ENCODE measurements around the gene TMC1. TPM values are rescaled to one million over a fixed set of nuclear protein-coding genes. Genes with fewer than 3 reads are reported as not detected.
A peak's percentile ranks its signal among the peaks of the same experiment; 100 is the strongest.
"Not testable (repeated sequence)": the region's sequence is repeated elsewhere in the genome, so short reads cannot be mapped to it uniquely, and the experiment has no call there.

The TMC1 gene
- polyA plus RNA-seq, 3 donors: 0.55 to 0.94 (median 0.71) TPM

GRCh38 chr9:72809586-72809985 lies 288.2 kb downstream of the TMC1 start:
- DNase-seq (ENCODE audit: low read depth in 3 of 3, low spot score in 2 of 3): no peak

- DNase-seq (ENCODE audit: low read depth in 3 of 3, low spot score in 2 of 3): peak in 2 of 3 donors; percentile 31 to 44
Measured at GRCh38 chr9:72812559-72813111, 291.2 kb downstream of the TMC1 start.

GRCh38 chr9:72813544-72813943 lies 292.1 kb downstream of the TMC1 start:
- no peak for DNase-seq (ENCODE audit: low read depth in 3 of 3, low spot score in 2 of 3)

- no peak for DNase-seq (ENCODE audit: low read depth in 3 of 3, low spot score in 2 of 3)
Measured at GRCh38 chr9:72814083-72814597, 292.7 kb downstream of the TMC1 start.

DNA sequence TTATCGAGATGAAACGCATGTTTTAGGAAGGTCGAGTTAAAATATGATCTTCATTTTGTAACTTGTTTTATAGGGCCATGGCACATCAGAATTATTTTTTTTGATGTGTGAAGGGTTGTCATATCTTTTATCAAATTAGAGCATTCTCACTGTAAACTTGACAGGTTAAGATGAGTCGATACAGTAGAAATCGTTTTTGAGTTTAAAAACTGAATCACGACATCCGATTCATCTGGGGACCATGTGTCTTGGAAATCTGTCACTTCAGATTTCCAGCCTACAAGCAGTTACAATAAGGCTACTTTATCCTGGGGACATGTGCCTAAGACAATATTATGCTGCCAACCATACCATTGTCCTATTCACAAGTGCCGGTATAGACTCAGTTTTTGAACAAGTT lies 295.3 kb downstream of the TMC1 start:
- no peak for DNase-seq (ENCODE audit: low read depth in 3 of 3, low spot score in 2 of 3)

DNA sequence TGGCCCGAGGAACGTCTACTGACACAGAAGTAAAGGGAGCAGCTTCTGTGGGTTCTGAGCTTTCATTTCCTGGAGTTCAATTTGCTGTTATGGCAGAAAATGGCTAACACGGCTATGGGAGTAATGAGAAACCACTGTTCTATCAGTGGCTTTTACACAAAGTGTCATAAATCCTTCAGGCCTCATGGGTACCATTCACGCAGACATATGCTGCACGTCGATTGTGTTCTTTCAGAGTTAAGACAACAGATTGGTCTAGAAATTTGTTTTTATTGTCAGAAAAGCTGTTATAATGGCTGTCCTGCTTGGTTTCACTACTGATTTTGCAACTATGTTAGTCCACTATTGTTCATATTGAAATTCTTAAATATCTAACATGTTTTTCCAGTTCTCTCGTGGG lies 296.0 kb downstream of the TMC1 start:
- no peak for DNase-seq (ENCODE audit: low read depth in 3 of 3, low spot score in 2 of 3)

GRCh38 chr9:72818385-72818784 lies 297.0 kb downstream of the TMC1 start:
- DNase-seq (ENCODE audit: low read depth in 3 of 3, low spot score in 2 of 3): no peak

GRCh38 chr9:72823971-72824370 lies 302.6 kb downstream of the TMC1 start:
- no peak for DNase-seq (ENCODE audit: low read depth in 3 of 3, low spot score in 2 of 3)

- no peak for DNase-seq (ENCODE audit: low read depth in 3 of 3, low spot score in 2 of 3)
Measured at GRCh38 chr9:72826996-72827949, 305.9 kb downstream of the TMC1 start.

GRCh38 chr9:72827950-72828731 lies 306.7 kb downstream of the TMC1 start:
- DNase-seq (ENCODE audit: low read depth in 3 of 3, low spot score in 2 of 3): no peak

DNA sequence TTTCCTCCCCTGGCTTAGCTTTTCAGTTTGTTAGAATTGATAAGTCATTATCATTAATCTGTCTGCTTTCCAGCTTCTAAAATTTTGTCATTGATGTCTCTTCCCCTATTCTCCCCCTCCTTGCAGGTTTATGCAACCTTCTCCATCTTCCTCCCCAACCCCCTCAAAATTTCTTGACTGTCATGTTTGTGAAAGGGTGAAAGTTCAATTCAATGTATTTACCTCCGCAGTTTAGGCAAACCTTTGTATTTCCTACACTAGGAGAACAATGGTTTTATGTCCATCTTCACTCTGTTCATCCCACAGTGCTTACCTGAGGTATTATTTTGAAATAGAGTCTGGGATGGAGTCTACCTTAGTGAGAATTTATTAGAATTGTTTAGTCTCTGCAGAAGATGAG lies 313.6 kb downstream of the TMC1 start:
- no peak for DNase-seq (ENCODE audit: low read depth in 3 of 3, low spot score in 2 of 3)

DNA sequence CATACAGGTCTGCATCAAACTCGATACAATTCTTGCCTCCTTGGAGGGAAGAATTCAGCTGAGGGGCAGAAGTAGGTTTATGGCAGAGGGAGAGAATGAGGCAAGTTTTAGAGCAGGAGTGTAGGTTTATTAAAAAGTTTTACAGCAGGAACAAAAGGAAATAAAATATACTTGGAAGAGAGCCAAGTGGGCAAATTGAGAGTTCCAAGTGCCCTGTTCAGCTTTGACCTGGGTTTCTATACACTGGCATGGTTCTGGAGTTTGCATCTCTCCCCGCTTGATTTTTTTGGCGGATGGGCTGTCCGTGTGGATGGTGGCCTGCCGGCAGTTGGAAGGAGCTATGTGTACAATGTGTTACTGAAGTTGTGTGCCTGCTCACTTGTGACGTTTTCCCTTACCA lies 315.4 kb downstream of the TMC1 start:
- DNase-seq (ENCODE audit: low read depth in 3 of 3, low spot score in 2 of 3): no peak

DNA sequence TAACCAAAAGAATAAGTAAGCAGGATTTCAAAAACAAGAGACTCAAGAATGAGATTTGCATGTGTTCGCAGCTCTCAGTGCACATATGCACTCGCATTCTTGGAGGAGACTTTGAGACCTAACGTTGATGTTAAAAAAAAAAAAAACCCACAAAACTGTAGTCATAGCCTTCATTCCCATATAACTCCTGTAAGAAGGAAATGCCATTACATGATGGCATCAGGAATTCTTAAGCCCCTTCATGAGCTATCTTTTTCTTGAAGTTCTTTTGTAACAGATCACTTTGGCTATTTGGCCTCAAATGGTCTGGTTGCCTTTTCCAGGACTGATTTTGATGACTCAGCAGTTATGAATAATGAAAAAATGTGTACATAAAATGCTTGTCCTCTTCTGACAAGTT lies 317.7 kb downstream of the TMC1 start:
- no peak for DNase-seq (ENCODE audit: low read depth in 3 of 3, low spot score in 2 of 3)

DNA sequence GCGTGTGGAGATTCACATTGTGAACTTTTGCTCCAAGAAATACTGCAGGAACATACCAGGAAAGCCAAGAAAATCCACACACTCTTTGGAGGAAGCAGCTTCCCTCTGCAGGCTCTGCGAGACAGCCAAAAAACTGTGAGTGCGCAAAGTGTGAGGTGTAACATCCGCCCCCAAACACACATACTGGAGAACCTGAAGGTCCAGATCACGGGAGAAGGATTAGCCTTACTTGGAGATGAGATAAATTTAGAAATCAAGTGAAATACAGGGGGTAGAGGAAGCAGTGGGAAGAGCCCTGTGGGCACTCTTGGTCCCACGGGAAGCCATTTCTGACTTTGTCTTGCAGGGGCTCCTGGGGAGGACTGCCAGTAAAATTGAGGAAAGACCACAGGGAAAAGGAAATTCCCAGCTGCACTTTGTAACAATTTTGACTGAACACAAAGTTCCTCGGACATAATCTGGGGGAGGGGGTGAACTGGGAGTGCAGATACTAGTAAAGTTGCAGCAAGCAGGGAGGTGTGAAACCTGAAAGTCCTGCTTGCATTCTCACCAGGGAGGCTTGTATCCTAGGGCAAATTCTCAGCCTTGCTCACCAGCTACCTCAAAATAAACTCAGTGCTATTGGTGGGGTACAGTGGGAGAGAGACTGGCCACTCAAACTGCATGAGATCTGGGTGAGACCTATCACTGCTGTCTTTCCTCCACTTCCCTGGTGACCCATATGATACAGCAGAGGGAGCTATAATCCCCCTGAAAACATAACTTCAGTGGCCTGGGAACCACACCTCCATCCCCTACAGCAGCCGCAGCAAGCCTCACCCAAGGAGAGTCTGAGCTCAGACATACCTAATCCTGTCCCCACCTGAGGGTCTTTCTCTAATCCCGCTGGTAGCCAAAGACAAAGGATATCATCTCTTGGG lies 322.4 kb downstream of the TMC1 start:
- no peak for DNase-seq (ENCODE audit: low read depth in 3 of 3, low spot score in 2 of 3)

- no peak for DNase-seq (ENCODE audit: low read depth in 3 of 3, low spot score in 2 of 3)
Measured at GRCh38 chr9:72844440-72844768, 323.0 kb downstream of the TMC1 start.

DNA sequence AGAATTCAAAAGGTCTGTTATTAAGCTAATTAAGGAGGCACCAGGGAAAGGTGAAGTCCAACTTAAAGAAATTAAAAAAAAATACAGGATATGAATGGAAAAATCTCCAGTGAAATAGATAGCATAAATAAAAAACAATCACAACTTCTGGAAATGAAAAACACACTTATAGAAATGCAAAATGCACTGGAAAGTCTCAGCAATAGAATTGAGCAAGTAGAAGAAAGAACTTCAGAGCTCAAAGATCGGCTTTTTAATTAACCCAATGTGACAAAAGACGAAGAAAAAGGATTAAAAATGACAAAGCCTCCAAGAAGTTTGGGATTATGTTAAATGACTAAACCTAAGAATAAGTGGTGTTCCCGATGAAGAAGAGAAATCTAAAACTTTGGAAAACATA lies 323.6 kb downstream of the TMC1 start:
- DNase-seq (ENCODE audit: low read depth in 3 of 3, low spot score in 2 of 3): not testable (repeated sequence)

DNA sequence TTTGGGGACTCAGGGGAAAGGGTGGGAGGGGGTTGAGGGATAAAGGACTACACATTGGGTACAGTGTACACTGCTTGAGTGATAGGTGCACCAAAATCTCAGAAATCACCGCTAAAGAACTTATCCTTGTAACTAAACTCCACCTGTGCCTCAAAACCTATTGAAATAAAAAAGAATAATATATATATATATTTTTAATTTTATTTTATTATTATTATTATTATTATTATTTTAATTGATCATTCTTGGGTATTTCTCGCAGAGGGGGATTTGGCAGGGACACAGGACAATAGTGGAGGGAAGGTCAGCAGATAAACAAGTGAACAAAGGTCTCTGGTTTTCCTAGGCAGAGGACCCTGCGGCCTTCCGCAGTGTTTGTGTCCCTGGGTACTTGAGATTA lies 328.8 kb downstream of the TMC1 start:
- not testable (repeated sequence) for DNase-seq (ENCODE audit: low read depth in 3 of 3, low spot score in 2 of 3)

DNA sequence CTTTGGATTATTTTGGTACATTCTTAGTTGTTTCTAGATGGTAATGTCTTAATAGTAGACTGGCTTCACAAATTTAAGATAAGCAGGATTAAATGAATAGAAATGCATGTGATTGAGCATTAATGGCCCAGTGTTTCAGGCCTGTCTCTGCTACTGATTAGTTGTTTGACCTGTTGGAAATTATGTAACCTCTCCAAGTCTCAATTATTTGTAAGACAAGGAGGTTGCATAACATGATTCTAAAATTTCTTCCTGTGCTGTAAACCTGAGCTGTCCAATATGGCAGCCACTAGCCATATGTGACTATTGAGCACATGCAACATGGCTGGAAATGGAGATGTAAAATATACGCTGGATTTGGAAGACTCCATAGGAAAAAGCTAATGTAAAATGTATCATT lies 333.9 kb downstream of the TMC1 start:
- no peak for DNase-seq (ENCODE audit: low read depth in 3 of 3, low spot score in 2 of 3)

- no peak for DNase-seq (ENCODE audit: low read depth in 3 of 3, low spot score in 2 of 3)
Measured at GRCh38 chr9:72855890-72856523, 334.6 kb downstream of the TMC1 start.
